Tibial artery (tissue), 4 donors: ENCODE measurements around the gene KDM8.

Experiments used
- DNase-seq, 2 donors: peaks; one replicate each; pipeline ENCODE4 v3.0.0-alpha.2; 2019
- H3K27ac ChIP-seq, 2 donors: fragments of 200-600 bp; sonication (generic) in 1 of 2; 1 replicate in 1 of 2; 2 replicates in 1 of 2; pipeline ENCODE4 v1.5.1; 2018 to 2019; ENCODE audit warnings: mild to moderate bottlenecking in 1 of 2
- H3K27me3 ChIP-seq, 2 donors: fragments of 200-600 bp; sonication (generic) in 1 of 2; one replicate each; pipeline versions ENCODE4 v1.5.1 to v1.6.0; 2016 to 2019
- H3K36me3 ChIP-seq, 3 donors: fragments of 200-600 bp; sonication (generic) in 2 of 3; one replicate each; pipeline ENCODE4 v1.5.1; 2016 to 2019; ENCODE audit warnings: mild to moderate bottlenecking in 2 of 3
- H3K4me1 ChIP-seq, 4 donors: fragments of 200-600 bp; sonication (generic) in 2 of 4; 1 replicate in 3 of 4; 2 replicates in 1 of 4; pipeline ENCODE4 v1.5.1; 2016 to 2019
- H3K4me3 ChIP-seq, 2 donors: fragments of 200-600 bp; sonication (generic) in 1 of 2; 1 replicate in 1 of 2; 2 replicates in 1 of 2; pipeline ENCODE4 v1.5.1; 2018 to 2019; ENCODE audit warnings: mild to moderate bottlenecking in 2 of 2
- H3K9me3 ChIP-seq, 3 donors: fragments of 200-600 bp; sonication (generic) in 1 of 3; one replicate each; pipeline ENCODE4 v1.5.1; 2016 to 2019
- CTCF ChIP-seq, 2 experiments: fragments of 200-600 bp in 1 of 2; fragments of 450-650 bp in 1 of 2; IDR thresholded peaks; one replicate each; pipeline ENCODE4 v1.5.1; 2017 to 2019; ENCODE audit warnings: antibody characterized with exemption in 2 of 2, mild to moderate bottlenecking in 1 of 2, moderate library complexity in 1 of 2
- intact Hi-C: fragments of 100-400 bp; cut with DNase I; formaldehyde crosslinking; loops from one replicate; pipeline ENCODE4 v1.15.0; 2023; ENCODE audit warnings: low total_unique reads

The KDM8 gene

DNA sequence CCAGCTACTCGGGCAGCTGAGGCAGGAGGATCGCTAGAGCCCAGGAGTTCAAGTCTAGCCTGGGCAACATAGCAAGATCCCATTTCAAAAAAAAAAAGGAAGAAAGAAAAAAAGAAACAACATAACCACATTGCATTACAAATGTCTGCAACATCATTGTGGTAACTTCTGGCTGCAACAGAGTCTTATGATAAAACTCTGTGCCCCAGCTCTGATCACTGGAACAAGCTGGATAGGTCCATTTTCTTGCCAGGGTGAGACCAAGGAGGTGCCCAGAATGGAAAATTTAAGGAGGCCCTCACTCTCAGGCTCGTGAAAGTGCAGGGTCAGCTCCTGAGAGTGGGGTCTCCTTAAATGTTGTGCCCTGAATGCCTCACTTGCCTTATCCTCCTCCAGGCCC, 37.8 kb upstream of the KDM8 start:
- Histone ChIP-seq H3K36me3 (no peaks in the 10 kb centered on the region), H3K4me1 (no peaks in the 10 kb centered on the region), H3K4me3 (no peak overlapping the region), H3K9me3 (peaks cover 0 to 17% (median 7%) of the 10 kb centered on the region in 3 donors), H3K27me3 (no peaks in the 10 kb centered on the region), H3K27ac (no peak overlapping the region)
- intact Hi-C loops: no loop called here
- TF ChIP-seq CTCF (IDR thresholded peaks at IDR 0.05): no peak
- no peak for DNase-seq

DNA sequence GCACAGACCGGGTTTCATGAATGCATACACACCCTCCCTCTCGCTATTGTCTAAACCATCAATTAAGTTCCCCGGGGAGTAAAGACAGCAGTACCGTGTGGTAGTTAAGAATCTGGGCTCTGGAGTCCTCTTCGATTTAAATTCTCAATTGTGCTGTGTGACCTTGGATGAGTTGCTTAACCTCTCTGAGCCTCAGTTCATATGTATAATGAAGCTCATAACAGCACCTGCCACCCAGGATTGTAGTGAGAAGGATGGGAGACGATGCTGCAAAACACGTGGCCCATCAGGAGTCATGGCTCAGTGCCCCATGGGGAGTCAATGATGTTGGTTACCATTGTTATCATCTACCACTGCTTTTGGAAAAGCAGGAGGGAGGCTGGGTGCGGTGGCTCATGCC, 34.5 kb upstream of the KDM8 start:
- no peaks in the 10 kb centered on the region for H3K27me3 ChIP-seq
- intact Hi-C loops: no loop called here
- H3K9me3 ChIP-seq: peaks cover 0 to 3% (median 0%) of the 10 kb centered on the region in 3 donors
- no peaks in the 10 kb centered on the region for H3K36me3 ChIP-seq
- H3K4me3 ChIP-seq: no peak overlapping the region
- no peak for DNase-seq
- TF ChIP-seq CTCF (IDR thresholded peaks at IDR 0.05): no peak
- no peaks in the 10 kb centered on the region for H3K4me1 ChIP-seq
- H3K27ac ChIP-seq: no peak overlapping the region

DNA sequence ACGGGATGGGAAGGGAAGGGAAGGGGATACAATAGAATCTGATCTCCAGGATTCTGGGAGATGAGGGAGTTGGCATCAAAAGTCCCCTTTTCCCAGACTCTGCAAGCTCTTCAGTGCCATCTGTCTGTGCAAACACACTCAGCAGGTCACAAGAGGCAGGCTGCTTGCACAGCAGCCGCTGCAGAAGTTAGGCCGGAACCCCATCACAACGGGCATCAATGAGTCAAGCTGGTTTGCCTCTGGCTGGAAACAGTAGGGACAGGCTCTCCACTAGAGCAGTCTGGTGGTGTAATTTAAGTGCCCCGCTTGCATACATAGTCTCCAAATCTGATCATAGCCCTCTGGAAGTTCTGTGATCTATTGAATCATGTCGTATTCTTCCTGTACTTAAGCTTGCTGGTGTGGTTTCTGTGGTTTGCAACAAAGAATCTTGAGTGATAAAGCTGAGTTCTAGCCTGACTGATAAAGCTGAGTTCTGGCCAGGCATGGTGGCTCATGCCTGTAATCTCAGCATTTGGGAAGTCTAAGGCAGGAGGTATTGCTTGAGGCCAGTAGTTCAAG, 33.7 kb upstream of the KDM8 start:
- H3K36me3 ChIP-seq: no peaks in the 10 kb centered on the region
- no peaks in the 10 kb centered on the region for H3K27me3 ChIP-seq
- no peak for DNase-seq
- H3K9me3 ChIP-seq: no peaks in the 10 kb centered on the region
- no peak for TF ChIP-seq CTCF (IDR thresholded peaks at IDR 0.05)
- no peaks in the 10 kb centered on the region for H3K4me1 ChIP-seq
- H3K27ac ChIP-seq: no peak overlapping the region
- H3K4me3 ChIP-seq: no peak overlapping the region
- intact Hi-C loops: no loop called here

DNA sequence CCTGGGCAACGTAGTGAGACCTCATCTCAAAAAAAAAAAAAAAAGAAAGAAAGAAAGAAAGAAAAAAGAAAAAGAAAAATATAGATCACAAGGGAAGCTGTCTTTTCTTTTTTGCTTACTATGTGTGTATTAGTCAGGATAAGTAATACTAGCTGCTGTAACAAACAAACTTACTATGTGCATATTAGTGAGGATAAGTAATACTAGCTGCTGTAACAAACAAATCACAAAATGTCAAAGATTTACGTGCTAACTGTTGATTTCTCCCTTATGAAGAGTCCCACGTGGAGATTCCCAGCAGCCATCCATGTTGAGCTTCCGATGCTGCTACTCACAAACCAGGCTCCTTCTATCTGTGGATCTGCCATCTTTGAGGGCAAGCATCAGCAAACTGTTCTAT, 31.7 kb upstream of the KDM8 start:
- no peak overlapping the region for H3K4me3 ChIP-seq
- intact Hi-C loops: no loop called here

GRCh38 chr16:27174007-27174406, 29.3 kb upstream of the KDM8 start:
- H3K4me1 ChIP-seq: no peaks in the 10 kb centered on the region
- intact Hi-C loops: no loop called here
- H3K27ac ChIP-seq: no peak overlapping the region

More for the DNA sequence above, 31.7 kb upstream of the KDM8 start:
- no peak for TF ChIP-seq CTCF (IDR thresholded peaks at IDR 0.05)
- Histone ChIP-seq H3K4me1 (no peaks in the 10 kb centered on the region), H3K36me3 (no peaks in the 10 kb centered on the region), H3K27me3 (no peaks in the 10 kb centered on the region), H3K9me3 (no peaks in the 10 kb centered on the region), H3K27ac (no peak overlapping the region)
- no peak for DNase-seq

More at GRCh38 chr16:27174007-27174406, 29.3 kb upstream of the KDM8 start:
- H3K4me3 ChIP-seq: no peak overlapping the region
- no peaks in the 10 kb centered on the region for H3K9me3 ChIP-seq
- peaks cover 0 to 3% of the 10 kb centered on the region in 2 donors for H3K27me3 ChIP-seq
- TF ChIP-seq CTCF (IDR thresholded peaks at IDR 0.05): no peak
- DNase-seq: no peak
- no peaks in the 10 kb centered on the region for H3K36me3 ChIP-seq
